ENCODE data around the gene MEX3A.

- no peak for TF ChIP-seq CTCF (conservative IDR thresholded peaks at IDR 0.05; ENCODE audit: low read length)
- TF ChIP-seq EZH2phosphoT487 (IDR thresholded peaks at IDR 0.05; ENCODE audit: borderline replicate concordance), result no peak
Observed at GRCh38 chr1:156130578-156130942, 48.3 kb upstream of the MEX3A start.
